HG03571 (cell line): ENCODE measurements around the gene CLUH.
"Not testable (repeated sequence)": the region's sequence is repeated elsewhere in the genome, so short reads cannot be mapped to it uniquely, and the experiment has no call there.

Experiments used
- ATAC-seq: cut with Tn5 transposase; IDR thresholded peaks from one replicate; pipeline ENCODE4 v1.9.1; 2021; ENCODE audit not compliant: unreplicated experiment

The CLUH gene

DNA sequence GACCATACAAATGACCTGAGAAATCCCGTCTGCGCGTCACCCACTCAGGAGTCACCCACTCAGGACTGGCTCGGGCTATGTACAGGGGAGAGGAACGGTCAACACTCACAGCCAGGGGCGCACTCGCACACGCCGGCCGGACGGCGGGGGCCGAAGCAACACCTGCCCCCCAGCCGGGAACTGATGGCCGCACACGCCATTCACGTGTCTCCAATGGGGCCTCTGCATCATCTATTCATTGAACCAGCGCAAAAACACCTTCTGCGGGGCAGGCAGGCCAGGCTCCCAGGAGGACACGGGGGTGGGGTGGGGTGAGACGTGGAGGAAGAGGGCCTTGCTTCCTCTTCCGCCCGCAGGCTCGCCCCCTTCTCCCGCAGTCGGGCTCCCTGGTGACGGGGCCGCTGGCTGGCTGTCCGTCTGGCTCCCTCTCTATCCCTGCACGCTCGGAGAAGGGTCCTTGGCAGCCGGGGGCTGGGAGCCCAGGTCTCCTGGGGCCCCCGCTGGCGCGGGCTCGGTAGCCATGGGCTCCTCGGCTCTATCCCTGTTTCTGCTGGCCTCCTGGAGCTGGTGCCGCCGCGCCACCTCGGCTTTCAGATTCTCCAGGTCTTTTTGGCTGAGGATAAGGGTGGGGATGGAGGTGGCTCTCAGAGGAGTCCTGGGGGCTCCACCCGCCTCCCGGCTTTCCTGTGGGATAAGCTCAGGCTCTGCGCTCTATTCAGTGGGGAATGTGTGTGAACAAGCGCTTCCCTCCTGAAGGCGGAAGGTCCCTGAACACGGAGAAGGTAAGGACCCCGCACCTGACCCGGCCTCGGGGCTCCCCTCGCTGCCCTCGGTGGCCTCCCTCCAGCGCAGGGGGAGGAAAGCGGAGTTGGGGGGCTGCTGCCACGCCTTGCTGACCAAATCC, 21.1 kb downstream of the CLUH start:
- ATAC-seq: no peak

DNA sequence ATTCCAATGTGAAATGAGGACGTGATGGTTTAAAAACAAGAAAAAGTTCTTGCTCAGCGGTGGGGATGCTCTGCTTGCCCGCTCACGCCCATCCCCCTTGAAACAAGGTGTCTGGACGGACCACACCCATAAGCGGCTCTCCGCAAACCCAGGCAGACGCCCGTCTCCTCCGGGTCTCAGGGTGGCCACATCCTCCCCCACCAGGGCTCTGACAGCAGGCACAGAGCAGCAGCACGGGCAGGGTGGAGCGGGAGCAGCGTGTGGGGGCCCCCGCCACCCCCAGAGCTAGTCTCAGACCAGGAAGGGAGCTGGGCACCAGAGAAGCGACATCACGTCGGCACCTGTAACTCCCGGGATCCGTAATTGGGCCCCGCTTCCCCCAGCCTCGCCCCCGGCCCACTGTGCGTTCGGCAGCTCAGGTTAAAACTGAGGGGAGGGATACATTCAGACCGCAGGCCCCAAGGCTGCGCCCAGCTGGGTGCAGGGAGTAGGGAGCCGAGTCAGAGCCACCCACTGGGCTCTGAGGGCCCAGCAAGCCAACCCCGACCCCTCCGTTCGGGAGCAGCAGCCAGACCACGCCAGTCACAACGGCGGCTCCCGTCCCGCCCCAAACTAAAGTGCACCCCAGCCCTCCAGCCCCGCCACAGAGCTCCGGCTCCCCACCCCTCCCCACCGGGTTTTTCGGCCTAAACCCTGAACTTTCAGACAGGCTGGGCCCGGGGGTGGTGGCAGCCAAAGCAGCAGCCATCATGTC, 22.0 kb downstream of the CLUH start:
- no peak for ATAC-seq

DNA sequence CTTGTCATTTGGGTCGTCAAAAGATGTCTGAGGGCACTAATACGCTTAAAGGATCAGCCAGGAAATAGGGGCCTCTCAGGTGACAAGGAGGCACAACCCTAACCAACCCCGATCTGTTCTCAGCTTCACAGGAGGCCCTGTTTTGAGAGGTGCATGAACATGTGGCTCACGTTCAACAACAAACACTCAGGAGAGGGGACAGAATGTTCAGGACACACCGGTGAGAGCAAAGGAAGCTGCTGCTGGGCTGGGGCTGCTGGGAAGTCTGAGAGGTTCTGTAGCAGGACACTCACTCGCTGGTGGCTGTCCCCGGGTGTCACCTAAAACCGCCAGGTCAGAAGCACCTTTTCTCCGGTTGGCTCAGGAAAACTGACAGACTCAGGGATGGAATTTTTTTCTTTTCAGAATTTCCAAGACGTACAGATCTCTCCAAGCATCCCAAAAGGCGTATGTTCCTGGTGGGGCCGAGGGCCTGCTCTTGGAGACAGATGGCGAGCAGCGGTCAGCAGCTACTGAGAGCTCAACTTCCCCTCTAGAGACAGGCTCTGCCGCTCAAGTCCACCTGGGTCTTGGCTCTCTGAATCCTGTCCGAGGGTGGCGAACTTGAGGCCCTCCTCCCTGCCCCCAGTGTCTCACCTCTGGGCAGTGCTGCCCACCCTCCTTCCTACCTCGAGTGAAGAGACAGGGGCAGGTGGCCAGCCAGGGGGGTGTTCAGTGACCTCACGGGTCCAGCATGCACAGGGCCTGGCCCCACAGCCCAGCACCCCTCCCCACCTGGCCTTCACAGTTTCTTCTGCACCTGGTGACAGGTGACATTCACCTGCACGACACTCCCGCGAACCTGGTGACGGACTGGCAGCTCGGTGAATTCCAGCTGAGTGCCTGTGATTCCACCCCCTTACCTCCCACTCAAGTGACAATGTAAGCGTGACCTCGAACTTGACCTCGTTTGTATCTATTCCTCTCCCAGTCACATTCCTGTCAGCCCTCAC, 22.9 kb downstream of the CLUH start:
- ATAC-seq: no peak

DNA sequence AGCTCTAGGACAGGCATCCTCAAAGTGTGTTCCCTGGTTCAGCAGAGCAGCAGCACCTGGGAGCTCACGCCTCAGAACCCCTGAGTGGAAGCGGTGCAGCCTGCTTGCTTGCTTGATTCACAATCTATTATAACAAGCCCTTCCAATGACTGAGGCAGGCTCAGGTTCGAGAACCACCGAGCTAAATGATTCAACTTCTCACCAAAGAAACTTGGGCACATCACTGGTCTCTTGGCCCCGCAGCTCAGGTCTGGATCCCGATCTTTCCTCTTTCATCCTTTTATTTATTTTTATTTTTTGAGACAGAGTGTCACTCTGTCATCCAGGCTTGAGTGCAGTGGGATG, 24.5 kb downstream of the CLUH start:
- ATAC-seq: no peak

DNA sequence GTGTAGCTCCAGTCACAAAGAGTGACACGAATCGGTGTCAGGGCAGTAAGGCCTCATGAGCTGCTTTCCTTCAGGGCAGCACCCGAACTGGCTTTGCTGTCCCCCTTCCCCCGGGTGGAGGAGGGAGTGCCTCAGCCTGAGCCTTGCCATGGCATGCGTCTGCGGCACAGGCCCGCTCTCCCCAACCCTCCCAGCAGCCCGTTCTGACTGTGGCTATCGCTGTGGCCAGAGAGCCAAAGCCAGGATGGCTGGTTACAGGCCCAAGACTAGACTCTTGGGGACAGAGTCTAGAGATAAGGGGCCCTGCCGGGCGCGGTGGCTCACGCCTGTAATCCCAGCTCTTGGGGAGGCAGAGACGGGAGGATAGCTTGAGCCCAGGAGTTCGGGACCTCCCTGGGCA, 25.9 kb downstream of the CLUH start:
- ATAC-seq: no peak

DNA sequence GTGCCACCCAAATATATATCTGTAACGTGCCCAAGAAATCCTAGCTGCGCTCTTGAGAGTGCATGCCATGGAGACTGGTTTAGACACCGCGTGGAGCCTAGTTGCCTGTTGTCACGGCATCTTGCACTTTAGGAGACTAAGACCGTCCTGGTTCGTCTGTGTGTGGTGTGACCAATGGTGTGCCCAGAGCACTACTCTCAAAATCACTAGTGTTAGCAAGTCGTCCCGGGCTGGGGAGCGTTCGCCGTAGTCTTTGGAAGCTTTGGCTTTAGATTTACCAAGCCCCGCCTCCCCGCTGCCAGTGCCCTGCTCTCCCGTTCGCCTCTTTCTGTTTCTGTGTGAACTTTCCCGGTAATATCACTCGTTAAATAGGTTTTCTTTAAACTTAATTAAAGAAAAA, 27.0 kb downstream of the CLUH start:
- ATAC-seq: no peak

DNA sequence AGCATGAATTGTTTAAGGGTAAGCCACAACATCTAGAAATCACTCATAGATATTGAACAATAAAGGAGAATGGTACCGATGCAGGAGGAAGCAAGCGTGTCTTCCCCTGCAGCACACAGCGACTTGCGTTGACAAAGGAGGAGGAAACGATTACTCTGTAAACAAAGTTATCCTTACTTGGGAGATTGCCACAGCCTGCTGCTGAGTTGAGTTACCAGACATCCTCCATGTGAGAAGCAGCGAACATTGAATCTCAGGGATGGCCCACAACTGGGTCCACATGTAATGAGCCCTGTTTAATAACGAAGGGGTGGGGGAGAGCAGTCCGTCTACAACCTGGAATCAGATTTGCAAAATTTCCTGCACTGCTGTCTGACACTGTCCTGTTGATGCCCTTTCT, 27.7 kb downstream of the CLUH start:
- ATAC-seq: no peak

DNA sequence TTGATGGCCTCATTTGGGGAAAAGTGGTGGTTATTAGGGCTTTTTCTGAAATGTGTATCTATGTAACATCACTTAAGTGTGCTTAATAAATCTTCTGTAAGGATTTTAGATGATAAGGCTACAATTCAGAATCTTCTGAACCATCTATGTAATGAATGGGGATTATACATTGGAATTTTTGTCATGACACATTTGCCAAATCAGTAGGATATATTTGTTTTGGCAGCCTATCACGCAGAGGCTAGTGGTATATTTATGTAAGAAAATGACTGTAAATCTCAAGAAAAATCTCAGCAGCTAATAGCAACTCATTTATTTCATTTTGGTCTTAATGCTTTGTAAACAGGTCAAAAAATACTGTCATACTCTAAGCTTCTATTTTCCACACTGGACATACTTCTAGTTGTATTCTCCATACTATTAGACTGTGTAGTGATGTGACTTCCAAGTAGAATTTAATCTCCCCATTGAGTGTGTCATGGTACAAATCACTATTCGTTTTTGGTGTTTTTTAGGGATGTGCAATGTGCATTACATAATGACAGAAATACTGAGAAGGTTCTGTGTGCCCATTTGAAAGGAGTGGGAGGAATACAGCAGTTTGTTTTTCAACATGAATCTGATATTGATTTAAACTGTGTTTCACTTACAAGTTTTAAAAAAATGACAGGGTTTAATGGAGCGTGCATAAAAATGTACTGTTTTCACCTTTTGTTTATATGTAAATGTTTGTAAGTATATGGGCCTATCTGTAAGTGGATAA, 29.2 kb downstream of the CLUH start:
- ATAC-seq: no peak

DNA sequence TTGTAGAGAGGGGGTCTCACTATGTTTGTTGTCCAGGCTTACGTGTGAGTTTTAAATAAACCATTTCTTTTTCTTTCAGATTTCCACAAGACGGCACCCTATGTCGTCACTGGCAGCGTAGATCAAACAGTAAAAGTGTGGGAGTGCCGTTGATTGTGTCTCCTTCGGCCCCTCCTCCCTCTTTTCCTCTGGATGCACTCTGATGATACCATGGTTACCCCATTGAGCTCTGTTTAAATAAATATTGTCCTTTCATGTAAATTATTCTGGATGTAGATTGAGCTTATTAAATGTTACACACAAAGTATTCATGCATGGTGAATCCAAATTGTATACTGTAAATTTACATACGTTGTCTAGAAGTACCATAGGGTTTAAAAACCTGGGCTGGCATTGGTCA, 29.9 kb downstream of the CLUH start:
- ATAC-seq: no peak

DNA sequence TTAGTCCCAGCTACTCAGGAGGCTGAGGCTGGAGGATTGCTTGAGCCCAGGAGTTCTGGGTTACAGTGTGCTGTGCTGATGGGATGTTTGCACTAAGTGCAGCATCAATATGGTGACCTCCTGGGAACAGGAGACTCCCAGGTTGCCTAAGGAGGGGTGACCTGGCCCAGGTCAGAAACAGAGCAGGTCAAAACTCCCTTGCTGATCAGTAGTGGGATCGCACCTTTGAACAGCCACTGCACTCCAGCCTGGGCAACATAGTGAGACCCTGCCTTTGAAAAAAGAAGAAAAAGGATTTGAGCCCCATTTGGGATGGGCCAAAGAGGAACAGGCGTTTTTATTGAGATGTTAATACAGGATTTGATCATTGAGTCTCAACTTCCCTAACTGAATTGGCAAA, 30.6 kb downstream of the CLUH start:
- ATAC-seq: no peak

DNA sequence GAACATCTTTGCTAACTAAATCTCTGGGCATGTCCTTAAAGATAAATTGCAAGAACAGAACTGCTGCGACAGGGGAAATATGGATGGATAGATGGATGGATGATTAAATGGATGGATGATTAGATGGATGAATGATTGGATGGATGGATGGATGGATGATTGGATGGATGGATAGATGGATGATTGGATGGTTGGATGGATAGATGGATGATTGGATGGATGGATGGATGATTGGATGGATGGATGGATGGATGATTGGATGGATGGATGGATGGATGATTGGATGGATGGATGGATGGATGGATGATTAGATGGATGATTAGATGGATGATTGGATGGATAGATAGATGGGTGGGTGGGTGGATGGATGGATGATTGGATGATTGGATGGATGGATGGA, 32.3 kb downstream of the CLUH start:
- ATAC-seq: not testable (repeated sequence)

DNA sequence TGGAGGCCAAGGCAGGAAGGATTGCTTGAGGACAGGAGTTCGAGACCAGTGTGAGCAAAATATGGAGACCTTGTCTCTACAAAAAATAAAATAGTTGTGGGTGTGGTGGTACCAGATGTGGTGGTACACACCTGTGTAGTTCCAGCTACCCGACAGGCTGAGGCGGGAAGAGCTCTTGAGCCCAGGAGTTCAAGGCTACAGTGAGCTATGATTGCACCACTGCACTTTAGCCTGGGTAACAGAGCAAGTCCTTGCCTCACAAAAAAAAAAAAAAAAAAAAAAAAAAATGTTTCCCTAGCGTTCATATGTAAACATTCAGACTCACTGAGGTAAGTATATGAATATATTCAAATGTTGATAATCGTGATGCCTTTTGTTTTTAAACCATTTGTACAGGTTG, 39.5 kb downstream of the CLUH start:
- ATAC-seq: no peak

DNA sequence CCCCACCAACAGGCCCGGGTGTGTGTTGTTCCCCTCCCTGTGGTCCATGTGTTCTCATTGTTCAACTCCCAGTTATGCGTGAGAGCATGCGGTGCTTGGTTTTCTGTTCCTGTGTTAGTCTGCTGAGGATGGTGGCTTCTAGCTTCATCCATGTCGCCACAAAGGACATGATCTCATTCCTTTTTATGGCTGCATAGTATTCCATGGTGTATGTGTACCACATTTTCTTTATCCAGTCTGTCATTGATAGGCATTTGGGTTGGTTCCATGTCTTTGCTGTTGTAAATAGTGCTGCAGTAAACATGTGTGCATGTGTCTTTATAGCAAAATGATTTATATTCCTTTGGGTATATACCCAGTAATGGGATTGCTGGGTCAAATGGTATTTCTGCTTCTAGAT, 51.2 kb downstream of the CLUH start:
- not testable (repeated sequence) for ATAC-seq

DNA sequence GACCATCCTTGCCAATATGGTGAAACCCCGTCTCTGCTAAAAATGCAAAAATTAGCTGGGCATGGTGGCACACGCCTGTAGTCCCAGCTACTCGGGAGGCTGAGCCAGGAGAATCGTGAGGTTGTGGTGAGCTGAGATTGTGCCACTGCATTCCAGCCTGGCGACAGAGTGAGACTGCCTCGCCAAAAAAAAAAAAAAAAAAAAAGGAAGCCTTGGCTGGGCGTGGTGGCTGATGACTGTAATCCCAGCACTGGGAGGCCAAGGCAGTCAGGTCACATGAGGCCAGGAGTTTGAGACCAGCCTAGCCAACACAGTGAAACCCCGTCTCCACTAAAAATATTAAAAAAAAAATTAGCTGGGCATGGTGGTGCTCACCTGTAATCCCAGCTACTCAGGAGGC, 52.2 kb downstream of the CLUH start:
- ATAC-seq: not testable (repeated sequence)

DNA sequence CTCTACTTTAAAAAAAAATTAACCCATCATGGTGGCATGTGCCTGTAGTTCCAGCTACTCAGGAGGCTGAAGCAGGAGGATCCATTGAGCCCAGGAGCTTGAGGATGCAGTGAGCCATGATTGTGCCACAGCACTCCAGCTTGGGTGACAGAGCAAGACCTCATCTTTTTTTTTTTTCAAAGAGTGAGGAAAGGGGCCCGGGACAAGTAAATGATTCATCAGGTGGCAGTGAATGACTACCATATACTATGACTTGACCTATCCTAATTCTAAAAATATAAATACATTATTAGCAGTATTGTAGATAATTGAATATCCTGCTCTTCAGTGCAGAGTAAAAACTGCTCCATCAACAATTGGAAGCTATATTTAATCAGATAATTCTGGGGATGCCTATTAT, 55.3 kb downstream of the CLUH start:
- no peak for ATAC-seq

DNA sequence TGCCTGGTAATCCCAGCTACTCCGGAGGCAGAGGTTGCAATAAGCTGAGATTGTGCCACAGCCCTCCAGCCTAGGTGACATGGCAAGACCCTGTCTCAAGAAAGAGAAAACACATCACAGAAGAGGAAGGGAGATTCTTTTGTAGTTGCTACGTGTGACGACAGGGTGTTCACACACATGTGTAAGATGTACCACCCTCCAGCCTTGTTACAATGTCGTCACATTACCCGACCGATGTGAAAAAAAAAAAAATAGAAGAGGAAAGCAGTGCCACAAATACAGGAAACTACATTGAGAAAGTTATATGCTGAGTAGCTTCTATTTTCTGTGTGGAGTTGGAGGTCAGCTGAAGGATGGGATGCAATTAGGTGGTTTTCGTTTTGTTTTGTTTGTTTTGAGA, 56.0 kb downstream of the CLUH start:
- ATAC-seq: no peak

DNA sequence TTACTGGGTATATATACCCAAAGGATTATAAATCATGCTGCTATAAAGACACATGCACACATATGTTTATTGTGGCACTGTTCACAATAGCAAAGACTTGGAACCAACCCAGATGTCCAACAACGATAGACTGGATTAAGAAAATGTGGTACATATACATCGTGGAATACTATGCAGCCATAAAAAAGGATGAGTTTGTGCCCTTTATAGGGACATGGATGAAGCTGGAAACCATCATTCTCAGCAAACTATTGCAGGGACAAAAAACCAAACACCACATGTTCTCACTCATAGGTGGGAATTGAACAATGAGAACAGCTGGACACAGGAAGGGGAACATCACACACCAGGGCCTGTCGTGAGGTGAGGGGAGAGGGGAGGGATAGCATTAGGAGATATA, 58.7 kb downstream of the CLUH start:
- not testable (repeated sequence) for ATAC-seq

DNA sequence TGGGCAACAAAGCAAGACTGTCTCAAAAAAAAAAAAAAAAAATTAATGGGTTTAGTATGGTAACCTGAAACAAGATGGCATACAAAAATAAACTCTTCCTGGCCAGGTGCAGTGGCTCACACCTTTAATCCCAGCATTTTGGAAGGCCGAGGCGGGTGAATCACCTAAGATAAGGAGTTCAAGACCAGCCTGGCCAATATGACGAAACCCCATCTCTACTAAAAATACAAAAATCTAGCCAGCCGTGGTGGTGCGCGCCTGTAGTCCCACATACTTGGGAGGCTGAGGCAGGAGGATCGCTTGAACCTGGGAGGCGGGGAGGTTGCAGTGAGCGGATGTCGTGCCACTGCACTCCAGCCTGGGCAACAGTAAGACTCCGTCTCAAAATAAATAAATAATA, 62.4 kb downstream of the CLUH start:
- no peak for ATAC-seq

DNA sequence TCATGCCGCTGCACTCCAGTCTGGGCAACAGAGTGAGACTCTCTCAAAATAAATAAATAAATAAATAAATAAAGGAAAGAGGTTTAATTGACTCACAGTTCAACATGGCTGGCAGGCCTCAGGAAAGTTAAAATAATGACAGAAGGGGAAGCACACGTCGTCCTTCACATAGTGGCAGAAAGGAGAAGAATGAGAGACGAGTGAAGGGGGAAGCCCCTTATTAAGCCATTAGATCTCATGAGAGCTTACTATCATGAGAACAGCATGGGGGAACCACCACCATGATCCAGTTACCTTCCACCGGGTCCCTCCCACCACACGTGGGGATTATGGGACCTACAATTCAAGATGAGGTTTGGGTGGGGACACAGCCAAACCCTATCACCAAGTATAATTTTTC, 63.6 kb downstream of the CLUH start:
- no peak for ATAC-seq

DNA sequence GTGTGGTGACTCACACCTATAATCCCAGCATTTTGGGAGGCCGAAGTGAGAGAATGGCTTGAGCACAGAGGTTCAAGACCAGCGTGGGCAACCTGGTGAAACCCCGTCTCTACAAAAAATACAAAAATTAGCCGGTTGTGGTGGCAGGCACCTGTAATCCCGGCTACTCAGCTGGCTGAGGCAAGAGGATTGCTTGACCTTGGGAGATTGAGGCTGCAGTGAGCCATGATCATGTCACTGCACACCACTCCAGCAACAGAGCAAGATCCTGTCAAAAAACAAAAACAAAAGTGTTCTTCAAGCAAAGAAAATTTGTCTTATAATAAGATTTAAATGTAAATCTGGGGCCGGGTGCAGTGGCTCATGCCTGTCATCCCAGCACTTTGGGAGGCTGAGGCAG, 66.6 kb downstream of the CLUH start:
- ATAC-seq: no peak
